Chondrocyte (in vitro differentiated cells): Measurements from ENCODE around the gene DEFB131A. TPM values are rescaled to one million over a fixed set of nuclear protein-coding genes. Genes with fewer than 3 reads are reported as not detected.
"Not testable (repeated sequence)": the region's sequence is repeated elsewhere in the genome, so short reads cannot be mapped to it uniquely, and the experiment has no call there.

ENCODE experiments used
- DNase-seq: peaks from one replicate; pipeline ENCODE4 v3.0.0; 2021; ENCODE audit warnings: mixed read lengths, low spot score
- H3K27ac Mint-ChIP-seq: one replicate; pipeline ENCODE4 v1.8.0; 2021; ENCODE audit warnings: mild to moderate bottlenecking, moderate library complexity, mixed read lengths; ENCODE audit not compliant: unreplicated experiment
- H3K27me3 Mint-ChIP-seq: 2 replicates; pipeline ENCODE4 v1.8.0; 2021; ENCODE audit warnings: low read depth, mixed read lengths
- H3K36me3 Mint-ChIP-seq: 2 replicates; pipeline ENCODE4 v1.8.0; 2021; ENCODE audit warnings: low read depth, mixed read lengths
- H3K4me1 Mint-ChIP-seq: 2 replicates; pipeline ENCODE4 v1.8.0; 2021; ENCODE audit warnings: low read depth, mild to moderate bottlenecking, mixed read lengths
- H3K4me3 Mint-ChIP-seq: one replicate; pipeline ENCODE4 v1.8.0; 2021; ENCODE audit warnings: mild to moderate bottlenecking, moderate library complexity, mixed read lengths; ENCODE audit not compliant: unreplicated experiment
- H3K9me3 Mint-ChIP-seq: 2 replicates; pipeline ENCODE4 v1.8.0; 2021; ENCODE audit warnings: low read depth, mixed read lengths
- CTCF ChIP-seq: fragments of 200-600 bp; sonication (generic); IDR thresholded peaks from 2 replicates; pipeline ENCODE4 v1.5.0; 2021; ENCODE audit warnings: antibody characterized with exemption, mild to moderate bottlenecking, moderate library complexity
- total RNA-seq: library from RNA; stranded (reverse); gene quantifications from 3 replicates; pipeline ENCODE4 v1.2.1, GENCODE V29; 2021

Gene DEFB131A
- total RNA-seq, 1 donor from 2014 or later = not detected

- DNase-seq, H3K4me1 Mint-ChIP-seq, H3K27ac Mint-ChIP-seq, H3K9me3 Mint-ChIP-seq, H3K4me3 Mint-ChIP-seq, H3K36me3 Mint-ChIP-seq: not testable (repeated sequence)
- H3K27me3 Mint-ChIP-seq = peaks cover 23% of the 10 kb centered on the region
- TF ChIP-seq CTCF = peak; percentile 60
Measured at GRCh38 chr4:9495443-9495842, 51.2 kb downstream of the DEFB131A start.

- H3K9me3 Mint-ChIP-seq, H3K36me3 Mint-ChIP-seq, H3K4me3 Mint-ChIP-seq, DNase-seq, H3K27ac Mint-ChIP-seq, H3K4me1 Mint-ChIP-seq: not testable (repeated sequence)
- peaks cover 19% of the 10 kb centered on the region for H3K27me3 Mint-ChIP-seq
Measured at GRCh38 chr4:9497575-9498467, 53.6 kb downstream of the DEFB131A start.

GRCh38 chr4:9498468-9499040 lies 54.3 kb downstream of the DEFB131A start:
- H3K4me1 Mint-ChIP-seq, H3K4me3 Mint-ChIP-seq, DNase-seq, H3K27ac Mint-ChIP-seq, H3K9me3 Mint-ChIP-seq, H3K36me3 Mint-ChIP-seq: not testable (repeated sequence)
- H3K27me3 Mint-ChIP-seq = peaks cover 19% of the 10 kb centered on the region

GRCh38 chr4:9499974-9500487 lies 55.8 kb downstream of the DEFB131A start:
- H3K9me3 Mint-ChIP-seq, H3K27ac Mint-ChIP-seq, DNase-seq, H3K36me3 Mint-ChIP-seq, H3K4me1 Mint-ChIP-seq, H3K4me3 Mint-ChIP-seq: not testable (repeated sequence)
- H3K27me3 Mint-ChIP-seq = peaks cover 19% of the 10 kb centered on the region

Other genes starting within 250 kb of the DEFB131A start
- gene USP17L10, start 233.8 kb upstream of the DEFB131A start, total RNA-seq = not detected in 3 replicates
- gene USP17L11, start 229.0 kb upstream of the DEFB131A start, total RNA-seq = not detected in 3 replicates
- gene USP17L12, start 224.3 kb upstream of the DEFB131A start, total RNA-seq = not detected in 3 replicates
- gene USP17L13, start 219.5 kb upstream of the DEFB131A start, total RNA-seq = not detected in 3 replicates
- gene USP17L15, start 210.0 kb upstream of the DEFB131A start, total RNA-seq = not detected in 3 replicates
- not detected in 3 replicates for gene USP17L17, start 200.5 kb upstream of the DEFB131A start, total RNA-seq
- not detected in 3 replicates for gene USP17L18, start 195.8 kb upstream of the DEFB131A start, total RNA-seq
- not detected in 3 replicates for gene USP17L19, start 191.0 kb upstream of the DEFB131A start, total RNA-seq
- not detected in 3 replicates for gene USP17L20, start 186.3 kb upstream of the DEFB131A start, total RNA-seq
- not detected in 3 replicates for gene USP17L21, start 181.5 kb upstream of the DEFB131A start, total RNA-seq
- gene USP17L22, start 176.8 kb upstream of the DEFB131A start, total RNA-seq = not detected in 3 replicates
- not detected in 3 replicates for gene USP17L24, start 119.2 kb upstream of the DEFB131A start, total RNA-seq
- not detected in 3 replicates for gene USP17L25, start 114.5 kb upstream of the DEFB131A start, total RNA-seq
- not detected in 3 replicates for gene USP17L26, start 109.8 kb upstream of the DEFB131A start, total RNA-seq
- gene USP17L5, start 105.0 kb upstream of the DEFB131A start, total RNA-seq = not detected in 3 replicates
- gene USP17L27, start 100.3 kb upstream of the DEFB131A start, total RNA-seq = not detected in 3 replicates
- gene USP17L28, start 95.5 kb upstream of the DEFB131A start, total RNA-seq = not detected in 3 replicates
- gene USP17L29, start 90.8 kb upstream of the DEFB131A start, total RNA-seq = not detected in 3 replicates
- not detected in 3 replicates for gene USP17L30, start 81.3 kb upstream of the DEFB131A start, total RNA-seq